GM12878 (cell line): ENCODE results near the gene GPLD1. TPM values are rescaled to one million over a fixed set of nuclear protein-coding genes. Genes with fewer than 3 reads are reported as not detected.
A peak's percentile ranks its signal among the peaks of the same experiment; 100 is the strongest.

Source experiments
- ATAC-seq: fragments of 200-7000 bp; cut with Tn5 transposase; 3 replicates; pipeline ENCODE4 v1.9.1; 2020; ENCODE audit warnings: mild to moderate bottlenecking, moderate library complexity
- BruUV-seq: library from RNA; stranded (reverse); fragments of 400-500 nt; replicated peaks from 2 replicates; lab custom pipeline; 2021; lab: Mats Ljungman, UMichigan
- CTCF ChIA-PET: fragments of 300-600 bp; sonication (Branson Sonifier 250); formaldehyde crosslinking; extraction: SDS; loops from one replicate; lab custom pipeline; 2021; ENCODE audit warnings: inconsistent platforms; lab: Yijun Ruan, JAX
- POLR2A ChIA-PET: fragments of 350-600 bp; formaldehyde crosslinking; extraction: SDS; loops from one replicate; lab custom pipeline; 2021; ENCODE audit warnings: inconsistent platforms; lab: Charles Lee
- RAD21 ChIA-PET: fragments of 300-600 bp; sonication (Branson Sonifier 250); formaldehyde crosslinking; loops from one replicate; lab custom pipeline; 2023; ENCODE audit warnings: antibody characterized with exemption; ENCODE audit not compliant: unreplicated experiment; lab: Charles Lee
- SMC1A ChIA-PET: fragments of 300-600 bp; sonication (Branson Sonifier 250); formaldehyde crosslinking; loops from one replicate; lab custom pipeline; 2023; ENCODE audit not compliant: unreplicated experiment, uncharacterized antibody; lab: Charles Lee
- DNase-seq: peaks from one replicate; pipeline ENCODE4 v3.0.0-alpha.2; 2011; ENCODE audit warnings: low read depth, low spot score
- FAIRE-seq: peaks from 3 replicates; lab custom pipeline; 2011; peaks lifted over from hg19 to GRCh38; lab: Jason Lieb, UNC
- H2AFZ ChIP-seq: 2 replicates; pipeline ENCODE4 v1.6.0; 2011; ENCODE audit warnings: low read depth, low read length, control low read depth; ENCODE audit not compliant: control insufficient read depth
- H3K27ac ChIP-seq: 2 replicates; pipeline ENCODE4 v1.5.1; 2011; ENCODE audit warnings: control low read depth; ENCODE audit not compliant: control insufficient read depth, insufficient read depth
- H3K27me3 ChIP-seq, 2 experiments: replicated peaks in 1 of 2; 2 replicates each; pipeline versions ENCODE4 v1.6.0 to v1.6.1; 2011; ENCODE audit warnings: low read length in 1 of 2; ENCODE audit not compliant: control insufficient read depth in 2 of 2, insufficient read depth in 2 of 2
- H3K36me3 ChIP-seq, 2 experiments: 2 replicates each; pipeline ENCODE4 v1.5.1; 2011; ENCODE audit warnings: low read length in 1 of 2; ENCODE audit not compliant: control insufficient read depth in 2 of 2, insufficient read depth in 2 of 2
- H3K4me1 ChIP-seq: 2 replicates; pipeline ENCODE4 v1.6.1; 2011; ENCODE audit warnings: mild to moderate bottlenecking, low read length, moderate library complexity, mixed read lengths; ENCODE audit not compliant: control insufficient read depth, insufficient read depth
- H3K4me2 ChIP-seq: 2 replicates; pipeline ENCODE4 v1.6.0; 2011; ENCODE audit warnings: control low read depth; ENCODE audit not compliant: control insufficient read depth, insufficient read depth
- H3K4me3 ChIP-seq: fragments of 200-600 bp; sonication (generic); 2 replicates; pipeline ENCODE4 v1.5.1; 2016
- H3K79me2 ChIP-seq: 2 replicates; pipeline ENCODE4 v1.6.0; 2011; ENCODE audit warnings: low read length; ENCODE audit not compliant: control insufficient read depth, insufficient read depth
- H3K9ac ChIP-seq: 2 replicates; pipeline ENCODE4 v1.8.0; 2011; ENCODE audit warnings: low read length, control low read depth, mixed read lengths; ENCODE audit not compliant: control insufficient read depth, insufficient read depth
- H3K9me3 ChIP-seq: replicated peaks from 3 replicates; pipeline ENCODE4 v1.5.1; 2011; ENCODE audit warnings: mild to moderate bottlenecking, low read length; ENCODE audit not compliant: control insufficient read depth, insufficient read depth
- H4K20me1 ChIP-seq: 2 replicates; pipeline ENCODE4 v1.6.0; 2011; ENCODE audit not compliant: control insufficient read depth, insufficient read depth
- BMI1 ChIP-seq: fragments of 450-650 bp; IDR thresholded peaks from 2 replicates; pipeline ENCODE4 v1.6.1; 2016; ENCODE audit warnings: mild to moderate bottlenecking, moderate library complexity, borderline replicate concordance
- CREM ChIP-seq: IDR thresholded peaks from 2 replicates; pipeline ENCODE4 v1.6.1; 2014; ENCODE audit warnings: antibody characterized with exemption, low read depth
- FOS ChIP-seq: IDR thresholded peaks from 3 replicates; pipeline ENCODE4 v1.6.1; 2011; ENCODE audit warnings: borderline replicate concordance; ENCODE audit not compliant: insufficient read length; ENCODE audit errors: extremely low read depth
- IRF4 ChIP-seq: IDR thresholded peaks from 2 replicates; pipeline ENCODE4 v1.6.1; 2011; ENCODE audit warnings: low read depth, low read length
- LARP7 ChIP-seq: fragments of 450-650 bp; IDR thresholded peaks from 2 replicates; pipeline ENCODE4 v1.6.1; 2017; ENCODE audit warnings: mild to moderate bottlenecking
- NBN ChIP-seq: fragments of 450-650 bp; IDR thresholded peaks from 2 replicates; pipeline ENCODE4 v1.6.1; 2016
- NR2C2 ChIP-seq: IDR thresholded peaks from 2 replicates; pipeline ENCODE4 v1.6.1; 2011; ENCODE audit warnings: borderline replicate concordance, low read depth; ENCODE audit not compliant: control insufficient read depth, insufficient read length
- RCOR1 ChIP-seq: conservative IDR thresholded peaks from 2 replicates; pipeline ENCODE4 v1.6.1; 2012; ENCODE audit warnings: low read depth, low read length, improper control_type of control experiment
- RFX5 ChIP-seq: IDR thresholded peaks from 2 replicates; pipeline ENCODE4 v1.6.1; 2011; ENCODE audit warnings: low read depth, low read length, improper control_type of control experiment
- RUNX3 ChIP-seq: IDR thresholded peaks from 2 replicates; pipeline ENCODE4 v1.6.1; 2012; ENCODE audit warnings: low read length, inconsistent platforms
- SIX5 ChIP-seq: IDR thresholded peaks from 2 replicates; pipeline ENCODE4 v1.6.1; 2011; ENCODE audit warnings: mild to moderate bottlenecking, low read depth, low read length, moderate library complexity; ENCODE audit not compliant: severe bottlenecking
- YY1 ChIP-seq: IDR thresholded peaks from 2 replicates; pipeline ENCODE4 v1.6.1; 2011; ENCODE audit warnings: low read depth, mild to moderate bottlenecking, low read length
- ZNF24 ChIP-seq: fragments of 450-650 bp; IDR thresholded peaks from 2 replicates; pipeline ENCODE4 v1.6.1; 2017; ENCODE audit warnings: antibody characterized with exemption, mild to moderate bottlenecking
- ZZZ3 ChIP-seq: IDR thresholded peaks from 2 replicates; pipeline ENCODE4 v1.6.1; 2011; ENCODE audit warnings: low read depth; ENCODE audit not compliant: control insufficient read depth, insufficient read length
- WGBS: methylation state at CpG from one replicate; pipeline ENCODE4 v1.1.6; 2016; ENCODE audit warnings: low lambda C conversion rate; ENCODE audit not compliant: insufficient replicate concordance, insufficient coverage; ENCODE audit errors: missing lambda C conversion rate; 5-methylcytosine and 5-hydroxymethylcytosine counted together
- in situ Hi-C: fragments of 300-500 bp; cut with MboI; formaldehyde crosslinking; loops from 9 replicates; pipeline ENCODE4 v1.14.3; 2018; ENCODE audit warnings: mixed read lengths
- intact Hi-C: fragments of 100-400 bp; cut with micrococcal nuclease; formaldehyde crosslinking; loops from one replicate; pipeline ENCODE4 v1.14.2; 2022; ENCODE audit not compliant: unreplicated experiment
- polyA plus RNA-seq, 11 experiments: library from polyadenylated mRNA; depleted of rRNA in 4 of 11; unstranded in 6 of 11; stranded (reverse) in 5 of 11; fragments of >200 nt; fragmentation: Nextera tagmentation in 4 of 11; fragmentation: Illumina TruSeq in 1 of 11; extraction: Ambion mirVana in 4 of 11; extraction: Trizol in 1 of 11; gene quantifications; 1 replicate in 1 of 11; 2 replicates in 10 of 11; pipeline versions ENCODE4 v1.2.1 to v1.2.3, GENCODE V29; 2011 to 2016; ENCODE audit warnings: inconsistent platforms in 2 of 11, missing spikeins in 2 of 11, low read depth in 1 of 11
- total RNA-seq, 4 experiments: library from RNA; depleted of rRNA in 3 of 4; stranded (reverse); fragments of >200 nt in 3 of 4; fragmentation: Illumina TruSeq in 1 of 4; extraction: Trizol in 1 of 4; gene quantifications; 2 replicates each; pipeline versions ENCODE4 v1.2.1 to v1.2.3, GENCODE V29; 2013 to 2021
- TF ChIP-seq, protein P1 (sequence below): fragments of 450-650 bp; IDR thresholded peaks from 2 replicates; pipeline ENCODE4 v1.6.1; 2017; ENCODE audit warnings: borderline replicate concordance

The GPLD1 gene
- total and polyA plus RNA-seq, 10 of the 15 experiments (the other 5 are each of a cell fraction or from before 2014, with no cell fraction given), result 0.04 to 1.0 (median 0.69) TPM

DNA sequence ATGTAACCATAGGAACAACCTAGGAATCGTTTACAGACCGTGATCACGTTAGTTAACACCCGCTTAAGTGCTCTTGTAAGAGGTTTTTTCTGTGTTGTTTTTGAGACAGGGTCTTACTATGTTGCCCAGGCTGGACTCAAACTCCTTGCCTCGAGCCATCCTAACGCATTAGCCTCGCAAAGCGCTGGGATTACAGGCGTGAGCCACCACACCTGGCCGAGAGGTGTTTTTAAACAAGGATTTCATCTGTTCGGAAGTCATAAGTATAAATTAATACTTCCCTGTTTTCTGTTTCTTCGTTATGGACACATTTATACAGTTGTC lies 85.9 kb downstream of the GPLD1 start:
- H2AFZ ChIP-seq, result peak overlapping the region; percentile 96
- FAIRE-seq (no peak), DNase-seq (no peak), ATAC-seq (no peak)
- peaks cover 8% of the 10 kb centered on the region for H3K4me1 ChIP-seq
- ChIA-PET SMC1A (no interaction called here), RAD21 (no interaction called here), CTCF (interaction anchor here (1.3 kb wide), 1 partner anchor 44 kb away, joined by 3 read pairs; no protein-coding TSS in a partner anchor), POLR2A (interaction anchor here (1.3 kb wide), 1 partner anchor 11 kb away, joined by 6 read pairs; no protein-coding TSS in a partner anchor)
- H3K4me2 ChIP-seq, result peak overlapping the region; percentile 65
- no peaks in the 10 kb centered on the region for H4K20me1 ChIP-seq
- H3K9ac ChIP-seq, result peak overlapping the region; percentile 71
- H3K27ac ChIP-seq, result peak overlapping the region; percentile 49; the same call in 1 of the 2 replicates
- H3K36me3 ChIP-seq, result no peaks in the 10 kb centered on the region; a peak in 1 of 4 replicates
- H3K79me2 ChIP-seq, result peaks cover 32% of the 10 kb centered on the region
- WGBS, result under 1% methylated on average over 12 of the region's 12 CpGs
- H3K4me3 ChIP-seq, result peak overlapping the region; percentile 85
- in situ Hi-C loops, result no loop called here
- no TSS peak for BruUV-seq
- no peaks in the 10 kb centered on the region for H3K27me3 ChIP-seq
- no peaks in the 10 kb centered on the region for H3K9me3 ChIP-seq
- TF ChIP-seq ZNF24, result no peak
- no peak for TF ChIP-seq NBN
- TF ChIP-seq CREM, result no peak
- TF ChIP-seq, protein P1, sequence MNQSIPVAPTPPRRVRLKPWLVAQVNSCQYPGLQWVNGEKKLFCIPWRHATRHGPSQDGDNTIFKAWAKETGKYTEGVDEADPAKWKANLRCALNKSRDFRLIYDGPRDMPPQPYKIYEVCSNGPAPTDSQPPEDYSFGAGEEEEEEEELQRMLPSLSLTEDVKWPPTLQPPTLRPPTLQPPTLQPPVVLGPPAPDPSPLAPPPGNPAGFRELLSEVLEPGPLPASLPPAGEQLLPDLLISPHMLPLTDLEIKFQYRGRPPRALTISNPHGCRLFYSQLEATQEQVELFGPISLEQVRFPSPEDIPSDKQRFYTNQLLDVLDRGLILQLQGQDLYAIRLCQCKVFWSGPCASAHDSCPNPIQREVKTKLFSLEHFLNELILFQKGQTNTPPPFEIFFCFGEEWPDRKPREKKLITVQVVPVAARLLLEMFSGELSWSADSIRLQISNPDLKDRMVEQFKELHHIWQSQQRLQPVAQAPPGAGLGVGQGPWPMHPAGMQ, result no peak
- no peak; the same call in 1 of the 2 replicates for TF ChIP-seq RUNX3
- TF ChIP-seq RFX5, result no peak
- no peak for TF ChIP-seq YY1
- TF ChIP-seq NR2C2, result no peak
- TF ChIP-seq BMI1, result no peak
- no peak for TF ChIP-seq FOS
- TF ChIP-seq SIX5, result no peak
- no peak for TF ChIP-seq IRF4
- TF ChIP-seq ZZZ3, result no peak
- no peak for TF ChIP-seq RCOR1
- TF ChIP-seq LARP7, result no peak
- intact Hi-C loops, result loop anchor here (10.0 kb wide), 1 partner anchor 371 kb away; the partner anchor contains the start of gene GMNN
